OCI-LY7 (cell line): ENCODE measurements around the gene JRKL.
A peak's percentile ranks its signal among the peaks of the same experiment; 100 is the strongest.

ENCODE experiments used
- EZH2phosphoT487 ChIP-seq: fragments of 200-600 bp; sonication (generic); IDR thresholded peaks from 2 replicates; pipeline ENCODE4 v1.6.1; 2018; ENCODE audit warnings: low read depth, borderline replicate concordance, mild to moderate bottlenecking, mixed run types, antibody characterized with exemption, low read length, moderate library complexity, mixed read lengths
- TF ChIP-seq, protein P1 (sequence below): fragments of 200-600 bp; sonication (generic); conservative IDR thresholded peaks from 2 replicates; pipeline ENCODE4 v1.5.1; 2014; ENCODE audit warnings: mild to moderate bottlenecking, antibody characterized with exemption, low read length, moderate library complexity, mixed read lengths

DNA sequence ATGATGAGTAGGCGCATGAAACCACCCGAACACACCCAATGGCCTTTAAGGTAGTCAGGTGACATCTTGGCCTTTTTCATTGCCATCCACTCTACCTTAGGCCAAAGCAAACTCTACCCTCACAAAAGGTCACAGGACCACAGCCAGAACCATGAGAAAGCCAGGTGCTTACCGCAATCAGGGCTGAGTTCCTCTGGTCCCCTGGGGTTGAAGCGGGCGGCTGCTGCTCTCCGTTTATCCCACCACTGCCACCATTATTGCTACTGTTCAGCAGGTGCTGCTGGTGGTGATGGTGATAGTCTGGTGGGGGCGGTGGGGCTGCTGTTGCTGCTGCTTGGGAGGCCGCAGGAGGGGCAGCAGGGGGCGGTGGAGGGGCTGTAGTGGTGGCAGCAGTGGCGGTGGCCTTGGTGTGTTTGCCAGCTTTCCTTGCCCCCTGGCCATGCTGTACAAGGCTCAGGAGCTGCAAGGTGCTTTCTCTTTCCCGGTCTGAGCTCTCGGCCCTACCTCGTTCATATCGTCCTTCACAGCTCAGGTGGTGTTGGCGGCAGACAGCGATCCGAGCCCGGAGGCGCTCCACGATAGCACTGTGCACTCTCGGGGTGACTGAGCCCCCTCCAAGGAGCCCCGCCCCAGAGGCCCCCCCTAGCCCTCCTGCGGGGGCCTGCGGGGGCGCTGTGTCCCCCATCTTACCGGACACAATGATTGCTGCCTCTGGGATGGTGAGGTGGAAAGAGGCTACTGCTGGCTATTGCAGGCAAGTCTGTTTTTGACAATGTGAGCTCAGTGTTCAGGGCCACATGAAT is 48.4 kb upstream of the JRKL start:
- TF ChIP-seq, protein P1, sequence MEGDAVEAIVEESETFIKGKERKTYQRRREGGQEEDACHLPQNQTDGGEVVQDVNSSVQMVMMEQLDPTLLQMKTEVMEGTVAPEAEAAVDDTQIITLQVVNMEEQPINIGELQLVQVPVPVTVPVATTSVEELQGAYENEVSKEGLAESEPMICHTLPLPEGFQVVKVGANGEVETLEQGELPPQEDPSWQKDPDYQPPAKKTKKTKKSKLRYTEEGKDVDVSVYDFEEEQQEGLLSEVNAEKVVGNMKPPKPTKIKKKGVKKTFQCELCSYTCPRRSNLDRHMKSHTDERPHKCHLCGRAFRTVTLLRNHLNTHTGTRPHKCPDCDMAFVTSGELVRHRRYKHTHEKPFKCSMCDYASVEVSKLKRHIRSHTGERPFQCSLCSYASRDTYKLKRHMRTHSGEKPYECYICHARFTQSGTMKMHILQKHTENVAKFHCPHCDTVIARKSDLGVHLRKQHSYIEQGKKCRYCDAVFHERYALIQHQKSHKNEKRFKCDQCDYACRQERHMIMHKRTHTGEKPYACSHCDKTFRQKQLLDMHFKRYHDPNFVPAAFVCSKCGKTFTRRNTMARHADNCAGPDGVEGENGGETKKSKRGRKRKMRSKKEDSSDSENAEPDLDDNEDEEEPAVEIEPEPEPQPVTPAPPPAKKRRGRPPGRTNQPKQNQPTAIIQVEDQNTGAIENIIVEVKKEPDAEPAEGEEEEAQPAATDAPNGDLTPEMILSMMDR: peak; percentile 73
- no peak for TF ChIP-seq EZH2phosphoT487
